GM19468 (cell line): Measurements from ENCODE around the gene KRT17.
"Not testable (repeated sequence)": the region's sequence is repeated elsewhere in the genome, so short reads cannot be mapped to it uniquely, and the experiment has no call there.

Experiments used
- ATAC-seq: cut with Tn5 transposase; IDR thresholded peaks from one replicate; pipeline ENCODE4 v1.9.1; 2021; ENCODE audit warnings: mild to moderate bottlenecking, moderate library complexity, moderate number of reproducible peaks; ENCODE audit not compliant: unreplicated experiment; ENCODE audit errors: extremely low read depth

The KRT17 gene

GRCh38 chr17:41622340-41623183, 1.8 kb downstream of the KRT17 start:
- ATAC-seq = not testable (repeated sequence)

- no peak for ATAC-seq
Observed at GRCh38 chr17:41621916-41622315, 2.5 kb downstream of the KRT17 start.

- ATAC-seq = not testable (repeated sequence)
Observed at GRCh38 chr17:41621435-41621817, 2.9 kb downstream of the KRT17 start.

GRCh38 chr17:41620583-41621434, 3.6 kb downstream of the KRT17 start:
- no peak for ATAC-seq

GRCh38 chr17:41619927-41620582, 4.3 kb downstream of the KRT17 start:
- ATAC-seq = not testable (repeated sequence)

- no peak for ATAC-seq
Observed at GRCh38 chr17:41619036-41619926, 5.1 kb downstream of the KRT17 start.

GRCh38 chr17:41618341-41619035, 5.9 kb downstream of the KRT17 start:
- ATAC-seq = no peak

GRCh38 chr17:41617698-41618097, 6.7 kb downstream of the KRT17 start:
- ATAC-seq = no peak

- ATAC-seq = no peak
Observed at GRCh38 chr17:41617136-41617535, 7.2 kb downstream of the KRT17 start.

GRCh38 chr17:41616486-41616885, 7.9 kb downstream of the KRT17 start:
- ATAC-seq = not testable (repeated sequence)

- no peak for ATAC-seq
Observed at GRCh38 chr17:41615454-41615853, 8.9 kb downstream of the KRT17 start.

GRCh38 chr17:41614767-41615166, 9.6 kb downstream of the KRT17 start:
- not testable (repeated sequence) for ATAC-seq

GRCh38 chr17:41614098-41614497, 10.3 kb downstream of the KRT17 start:
- no peak for ATAC-seq

- ATAC-seq = no peak
Observed at GRCh38 chr17:41613277-41614082, 10.9 kb downstream of the KRT17 start.

GRCh38 chr17:41612376-41613160, 11.8 kb downstream of the KRT17 start, which contains the start of gene KRT16:
Gene KRT16, minus strand, starts transcription at chr17:41612767. Its CDS starts 79 bp downstream, at chr17:41612688.
- ATAC-seq = not testable (repeated sequence)

- ATAC-seq = no peak
Observed at GRCh38 chr17:41610965-41611640, 13.3 kb downstream of the KRT17 start.

GRCh38 chr17:41610061-41610517, 14.3 kb downstream of the KRT17 start:
- not testable (repeated sequence) for ATAC-seq
